A549 treated with CpdA at 1 μM for 4 hours (cell line): Measurements from ENCODE around the gene ITGA5. TPM values are rescaled to one million over a fixed set of nuclear protein-coding genes. Genes with fewer than 3 reads are reported as not detected.

Source experiments
- total RNA-seq: library from RNA; stranded (reverse); fragments of 200-300 nt; extraction: Qiagen RNA extraction; gene quantifications from 5 replicates; pipeline ENCODE4 v1.2.3, GENCODE V29; 2022; ENCODE audit warnings: low read depth

The ITGA5 gene
- total RNA-seq, result 76.6 to 111 TPM (median 93.8 TPM) in 5 replicates

GRCh38 chr12:54419088-54419887, at the start of gene ITGA5:
TSS of gene ITGA5 (minus strand) at chr12:54419266. CDS start at chr12:54419198, 68 bp downstream.

GRCh38 chr12:54384591-54385041, 34.5 kb downstream of the ITGA5 start, which contains the start of gene ZNF385A:
TSS of gene ZNF385A (minus strand) at chr12:54384733. CDS start at chr12:54384514, 219 bp downstream.

DNA sequence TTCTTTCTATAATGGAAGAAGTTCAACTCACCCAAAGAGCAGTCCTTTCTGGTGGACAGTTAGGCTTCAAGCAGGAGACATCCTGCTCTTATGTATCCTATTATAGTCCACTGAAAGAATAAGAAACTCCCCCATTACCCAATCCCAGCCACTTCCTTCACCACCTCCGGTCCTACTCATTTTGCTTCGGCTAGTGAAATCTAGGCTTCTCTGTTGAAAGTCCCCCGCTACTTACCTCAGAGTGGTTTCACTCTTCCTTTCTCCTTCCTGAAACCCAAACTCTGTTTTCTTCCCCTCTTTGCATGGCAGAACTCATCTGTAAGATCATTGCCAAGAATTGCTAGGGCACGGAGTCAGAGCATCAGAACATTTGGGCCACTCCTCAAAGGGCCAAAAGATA, 54.7 kb downstream of the ITGA5 start, which contains the start of gene GPR84:
Gene GPR84, minus strand, starts transcription at position 74 of the 400 bp plus-strand sequence. CDS start 635 bp downstream, outside the sequence.

Other genes with a start within 250 kb of the ITGA5 start
- 24.1 to 34.5 TPM (median 34.3 TPM) in 5 replicates for gene SMUG1, start 230.3 kb downstream of the ITGA5 start, total RNA-seq
- gene CBX5, start 139.1 kb downstream of the ITGA5 start, total RNA-seq, result 24.5 to 30.1 TPM (median 26.0 TPM) in 5 replicates
- gene HNRNPA1, start 138.5 kb downstream of the ITGA5 start, total RNA-seq, result 1,543 to 3,071 TPM (median 1,659 TPM) in 5 replicates
- 0.09 to 0.24 TPM (median 0.14 TPM) in 4 of 5 replicates, not detected in the other for gene NFE2, start 118.3 kb downstream of the ITGA5 start, total RNA-seq
- 217 to 341 TPM (median 246 TPM) in 5 replicates for gene COPZ1, start 94.1 kb downstream of the ITGA5 start, total RNA-seq
- gene GPR84, start 54.8 kb downstream of the ITGA5 start, total RNA-seq, result 0.03 to 0.09 TPM (median 0.09 TPM) in 3 of 5 replicates, not detected in the others
- gene ZNF385A, start 34.5 kb downstream of the ITGA5 start, total RNA-seq, result 14.3 to 21.0 TPM (median 18.8 TPM) in 5 replicates
- gene GTSF1, start 54.3 kb upstream of the ITGA5 start, total RNA-seq, result not detected in 5 replicates
- gene NCKAP1L, start 78.5 kb upstream of the ITGA5 start, total RNA-seq, result 0.01 TPM in 1 of 5 replicates, not detected in the others
- gene PDE1B, start 130.3 kb upstream of the ITGA5 start, total RNA-seq, result 0.05 to 0.07 TPM (median 0.07 TPM) in 3 of 5 replicates, not detected in the others
- gene PPP1R1A, start 169.4 kb upstream of the ITGA5 start, total RNA-seq, result 0.10 to 0.21 TPM (median 0.11 TPM) in 3 of 5 replicates, not detected in the others
- gene LACRT, start 215.6 kb upstream of the ITGA5 start, total RNA-seq, result not detected in 5 replicates
- not detected in 5 replicates for gene DCD, start 229.1 kb upstream of the ITGA5 start, total RNA-seq